Naive thymus-derived CD8-positive, alpha-beta T cell (primary cell): Measurements from ENCODE around the gene CD300LD. TPM values are rescaled to one million over a fixed set of nuclear protein-coding genes. Genes with fewer than 3 reads are reported as not detected.
A peak's percentile ranks its signal among the peaks of the same experiment; 100 is the strongest.
"Not testable (repeated sequence)": the region's sequence is repeated elsewhere in the genome, so short reads cannot be mapped to it uniquely, and the experiment has no call there.

Experiments
- ATAC-seq, 2 donors: fragments of 150-1000 bp; cut with Tn5 transposase in 1 of 2; sonication (Bioruptor Pico), chemical (Tn5 transposase) in 1 of 2; 1 replicate in 1 of 2; 2 replicates in 1 of 2; pipeline ENCODE4 v1.10.0; 2021; ENCODE audit warnings: mild to moderate bottlenecking in 2 of 2, moderate library complexity in 2 of 2
- POLR2A ChIA-PET: fragments of 350-600 bp; sonication (Branson Sonifier 250); formaldehyde crosslinking; loops from one replicate; lab custom pipeline; 2021; ENCODE audit warnings: antibody characterized with exemption; lab: Charles Lee
- DNase-seq, 10 donors: peaks; one replicate each; pipeline versions ENCODE4 v3.0.0 to v3.0.0-alpha.2; 2020 to 2022
- H3K27ac Mint-ChIP-seq, 10 donors: one replicate each; pipeline ENCODE4 v1.8.0; 2020 to 2022; ENCODE audit warnings: mild to moderate bottlenecking in 10 of 10, mixed read lengths in 10 of 10, moderate library complexity in 4 of 10, inconsistent platforms in 1 of 10
- H3K27me3 Mint-ChIP-seq, 5 donors: one replicate each; pipeline ENCODE4 v1.8.0; 2021 to 2022; ENCODE audit warnings: mixed read lengths in 5 of 5
- H3K36me3 Mint-ChIP-seq, 3 donors: one replicate each; pipeline ENCODE4 v1.8.0; 2020 to 2022; ENCODE audit warnings: mixed read lengths in 3 of 3, mild to moderate bottlenecking in 2 of 3, inconsistent platforms in 1 of 3
- H3K4me1 Mint-ChIP-seq, 4 donors: one replicate each; pipeline ENCODE4 v1.8.0; 2021 to 2022; ENCODE audit warnings: mixed read lengths in 4 of 4
- H3K4me3 Mint-ChIP-seq, 10 donors: one replicate each; pipeline ENCODE4 v1.8.0; 2020 to 2022; ENCODE audit warnings: mild to moderate bottlenecking in 10 of 10, mixed read lengths in 10 of 10, moderate library complexity in 6 of 10, inconsistent platforms in 1 of 10
- H3K9me3 Mint-ChIP-seq, 9 donors: one replicate each; pipeline ENCODE4 v1.8.0; 2020 to 2022; ENCODE audit warnings: mixed read lengths in 9 of 9, mild to moderate bottlenecking in 3 of 9, inconsistent platforms in 1 of 9, moderate library complexity in 1 of 9
- polyA plus RNA-seq, 3 donors: library from polyadenylated mRNA; unstranded; fragments of 300-500 nt; fragmentation: Illumina TruSeq; gene quantifications; one replicate each; pipeline ENCODE4 v1.2.3, GENCODE V29; 2021
- total RNA-seq, 8 experiments: library from RNA in 2 of 8; stranded (reverse) in 2 of 8; gene quantifications; one replicate each; pipeline ENCODE4 v1.2.3 and lab custom pipeline; 2021 to 2026

The CD300LD gene
- total RNA-seq: not detected
- polyA plus RNA-seq: not detected
- total RNA-seq (lab: John Stamatoyannopoulos, UW): 0 to 0.06 (median 0) reads per million in 6 experiments

GRCh38 chr17:74592087-74592990, at the start of gene CD300LD:
CD300LD (minus strand) TSS chr17:74592283; CDS start chr17:74592202, 81 bp downstream.
- H3K4me1 Mint-ChIP-seq: peaks cover 6 to 18% (median 16%) of the 10 kb centered on the region in 4 donors
- ATAC-seq (peak in 1 of 2 donors; percentile 64), DNase-seq (peak in 3 of 10 donors; percentile 2 to 36 (median 23))
- POLR2A ChIA-PET: interaction anchor here (0.5 kb wide), 1 partner anchor 147 kb away, joined by 4 read pairs; no protein-coding TSS in a partner anchor
- peaks cover 0 to 16% (median 1%) of the 10 kb centered on the region in 5 donors for H3K27me3 Mint-ChIP-seq
- H3K4me3 Mint-ChIP-seq: peak within 1 kb of the TSS in 8 of 10 donors; percentile 6 to 70 (median 46)
- peak within 1 kb of the TSS in 8 of 10 donors; percentile 0 to 83 (median 30) for H3K27ac Mint-ChIP-seq
- H3K9me3 Mint-ChIP-seq: peaks cover 0 to 4% (median 0%) of the 10 kb centered on the region in 9 donors
- peaks cover 0 to 1% (median 0%) of the 10 kb centered on the region in 3 donors for H3K36me3 Mint-ChIP-seq

GRCh38 chr17:74641224-74641957, 49.3 kb upstream of the CD300LD start:
- no peaks in the 10 kb centered on the region for H3K36me3 Mint-ChIP-seq
- POLR2A ChIA-PET: no interaction called here
- no peak for ATAC-seq
- peak overlapping the region in 2 of 10 donors; percentile 53 to 66 for H3K4me3 Mint-ChIP-seq
- peaks cover 11 to 43% (median 30%) of the 10 kb centered on the region in 5 donors for H3K27me3 Mint-ChIP-seq
- H3K27ac Mint-ChIP-seq: peak overlapping the region in 1 of 10 donors; percentile 58
- DNase-seq: no peak
- no peaks in the 10 kb centered on the region for H3K9me3 Mint-ChIP-seq
- H3K4me1 Mint-ChIP-seq: peaks cover 2 to 69% (median 11%) of the 10 kb centered on the region in 4 donors

GRCh38 chr17:74639704-74640151, 47.6 kb upstream of the CD300LD start:
- H3K4me1 Mint-ChIP-seq: peaks cover 2 to 70% (median 11%) of the 10 kb centered on the region in 4 donors
- H3K27me3 Mint-ChIP-seq: peaks cover 9 to 37% (median 31%) of the 10 kb centered on the region in 5 donors
- ATAC-seq (no peak), DNase-seq (no peak)
- H3K36me3 Mint-ChIP-seq: no peaks in the 10 kb centered on the region
- POLR2A ChIA-PET: no interaction called here
- peak overlapping the region in 1 of 10 donors; percentile 30 for H3K4me3 Mint-ChIP-seq
- H3K9me3 Mint-ChIP-seq: no peaks in the 10 kb centered on the region
- peak overlapping the region in 1 of 10 donors; percentile 27 for H3K27ac Mint-ChIP-seq

- H3K4me3 Mint-ChIP-seq: no peak overlapping the region
- H3K27me3 Mint-ChIP-seq: peaks cover 5 to 31% (median 25%) of the 10 kb centered on the region in 5 donors
- no peaks in the 10 kb centered on the region for H3K9me3 Mint-ChIP-seq
- POLR2A ChIA-PET: no interaction called here
- no peak for ATAC-seq
- H3K4me1 Mint-ChIP-seq: peaks cover 2 to 68% (median 11%) of the 10 kb centered on the region in 4 donors
- H3K27ac Mint-ChIP-seq: peak overlapping the region in 1 of 10 donors; percentile 48
- DNase-seq: no peak
- H3K36me3 Mint-ChIP-seq: peaks cover 0 to 2% (median 0%) of the 10 kb centered on the region in 3 donors
Observed at GRCh38 chr17:74637926-74638325, 45.8 kb upstream of the CD300LD start.

GRCh38 chr17:74637265-74637664, 45.2 kb upstream of the CD300LD start:
- ATAC-seq (no peak), DNase-seq (no peak)
- Mint-ChIP-seq H3K36me3 (peaks cover 0 to 2% (median 0%) of the 10 kb centered on the region in 3 donors), H3K4me1 (peaks cover 4 to 64% (median 12%) of the 10 kb centered on the region in 4 donors), H3K9me3 (no peaks in the 10 kb centered on the region), H3K27ac (peak overlapping the region in 1 of 10 donors; percentile 56), H3K27me3 (peaks cover 3 to 30% (median 23%) of the 10 kb centered on the region in 5 donors), H3K4me3 (no peak overlapping the region)
- POLR2A ChIA-PET: no interaction called here

DNA sequence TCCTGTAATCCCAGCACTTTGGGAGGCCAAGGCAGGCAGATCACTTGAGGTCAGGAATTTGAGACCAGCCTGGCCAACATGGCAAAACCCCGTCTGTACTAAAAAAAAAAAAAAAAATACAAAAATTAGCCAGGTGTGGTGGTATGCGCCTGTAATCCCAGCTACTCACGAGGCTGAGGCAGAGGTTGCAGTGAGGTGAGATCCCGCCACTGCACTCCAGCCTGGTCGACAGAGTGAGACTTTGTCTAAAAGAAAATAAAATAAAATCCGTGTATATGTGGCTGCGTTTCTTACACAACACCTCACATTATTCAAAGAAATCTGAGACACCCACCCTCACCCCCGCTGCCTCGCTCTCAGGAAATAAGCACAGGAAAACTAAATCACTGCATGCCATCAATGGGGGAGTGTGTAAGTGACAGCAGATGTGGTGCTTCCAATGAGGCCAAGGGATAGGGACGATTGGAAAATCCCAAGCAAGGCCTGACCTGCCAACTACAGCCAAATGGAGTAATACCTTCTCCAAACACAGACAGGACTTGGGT, 44.5 kb upstream of the CD300LD start:
- ATAC-seq, H3K9me3 Mint-ChIP-seq, H3K36me3 Mint-ChIP-seq, POLR2A ChIA-PET, H3K4me3 Mint-ChIP-seq, H3K27ac Mint-ChIP-seq, DNase-seq: not testable (repeated sequence)
- Mint-ChIP-seq H3K4me1 (peaks cover 9 to 63% (median 18%) of the 10 kb centered on the region in 4 donors), H3K27me3 (peaks cover 3 to 23% (median 18%) of the 10 kb centered on the region in 5 donors)

DNA sequence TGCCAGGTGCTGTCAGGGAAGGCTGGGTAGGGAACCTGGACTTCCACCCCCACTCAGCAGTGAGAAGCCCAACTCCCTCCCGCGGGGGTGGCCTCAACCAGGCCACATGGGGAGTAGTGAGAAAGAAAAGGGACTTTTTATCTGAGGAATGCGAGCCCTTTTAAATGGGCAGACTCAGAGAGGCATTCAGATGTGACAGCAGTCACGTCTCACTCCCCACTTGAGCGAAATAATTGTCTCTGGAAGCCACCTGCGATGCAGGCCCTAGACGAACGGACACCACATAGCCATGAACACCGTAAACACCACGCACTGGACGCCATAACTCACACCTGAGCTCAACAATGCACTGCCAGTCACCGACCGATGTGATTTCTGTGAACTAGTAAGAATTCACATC, 43.3 kb upstream of the CD300LD start:
- Mint-ChIP-seq H3K4me3 (no peak overlapping the region), H3K27me3 (peaks cover 3 to 21% (median 13%) of the 10 kb centered on the region in 5 donors), H3K4me1 (peaks cover 9 to 53% (median 19%) of the 10 kb centered on the region in 4 donors), H3K36me3 (peaks cover 0 to 2% (median 0%) of the 10 kb centered on the region in 3 donors), H3K9me3 (no peaks in the 10 kb centered on the region), H3K27ac (no peak overlapping the region)
- ATAC-seq (no peak), DNase-seq (no peak)
- POLR2A ChIA-PET: interaction anchor here (0.7 kb wide), 1 partner anchor 17 kb away, joined by 3 read pairs; no protein-coding TSS in a partner anchor

GRCh38 chr17:74633326-74633725, 41.2 kb upstream of the CD300LD start:
- H3K9me3 Mint-ChIP-seq: peaks cover 0 to 3% (median 0%) of the 10 kb centered on the region in 9 donors
- POLR2A ChIA-PET: no interaction called here
- peaks cover 7 to 34% (median 19%) of the 10 kb centered on the region in 5 donors for H3K27me3 Mint-ChIP-seq
- peaks cover 0 to 2% (median 0%) of the 10 kb centered on the region in 3 donors for H3K36me3 Mint-ChIP-seq
- peaks cover 5 to 35% (median 10%) of the 10 kb centered on the region in 4 donors for H3K4me1 Mint-ChIP-seq
- H3K4me3 Mint-ChIP-seq: no peak overlapping the region
- peak overlapping the region in 1 of 10 donors; percentile 24 for H3K27ac Mint-ChIP-seq
- DNase-seq (no peak), ATAC-seq (no peak)

DNA sequence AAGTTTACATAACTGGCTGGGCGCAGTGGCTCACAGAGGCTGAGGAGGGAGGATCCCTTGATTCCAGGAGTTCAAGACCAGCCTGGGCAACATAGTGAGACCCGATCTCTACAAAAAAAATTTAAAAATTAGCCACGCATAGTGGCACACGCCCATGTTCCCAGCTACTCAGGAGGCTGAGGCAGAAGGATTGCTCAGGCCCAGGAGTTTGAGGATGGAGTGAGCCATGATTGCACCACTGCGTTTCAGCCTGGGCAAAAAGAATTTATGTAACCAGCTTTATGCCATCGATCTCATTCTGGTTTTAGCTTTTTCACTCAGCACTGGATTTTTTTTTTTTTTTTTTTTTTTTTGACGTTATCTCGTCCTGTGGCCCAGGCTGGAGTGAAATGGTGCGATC, 40.5 kb upstream of the CD300LD start:
- Mint-ChIP-seq H3K4me1 (peaks cover 5 to 28% (median 10%) of the 10 kb centered on the region in 4 donors), H3K4me3 (no peak overlapping the region), H3K9me3 (peaks cover 0 to 7% (median 0%) of the 10 kb centered on the region in 9 donors), H3K36me3 (peaks cover 0 to 2% (median 0%) of the 10 kb centered on the region in 3 donors), H3K27me3 (peaks cover 11 to 41% (median 23%) of the 10 kb centered on the region in 5 donors), H3K27ac (peak overlapping the region in 2 of 10 donors; percentile 4 to 14)
- POLR2A ChIA-PET: no interaction called here
- DNase-seq: no peak
- no peak for ATAC-seq

DNA sequence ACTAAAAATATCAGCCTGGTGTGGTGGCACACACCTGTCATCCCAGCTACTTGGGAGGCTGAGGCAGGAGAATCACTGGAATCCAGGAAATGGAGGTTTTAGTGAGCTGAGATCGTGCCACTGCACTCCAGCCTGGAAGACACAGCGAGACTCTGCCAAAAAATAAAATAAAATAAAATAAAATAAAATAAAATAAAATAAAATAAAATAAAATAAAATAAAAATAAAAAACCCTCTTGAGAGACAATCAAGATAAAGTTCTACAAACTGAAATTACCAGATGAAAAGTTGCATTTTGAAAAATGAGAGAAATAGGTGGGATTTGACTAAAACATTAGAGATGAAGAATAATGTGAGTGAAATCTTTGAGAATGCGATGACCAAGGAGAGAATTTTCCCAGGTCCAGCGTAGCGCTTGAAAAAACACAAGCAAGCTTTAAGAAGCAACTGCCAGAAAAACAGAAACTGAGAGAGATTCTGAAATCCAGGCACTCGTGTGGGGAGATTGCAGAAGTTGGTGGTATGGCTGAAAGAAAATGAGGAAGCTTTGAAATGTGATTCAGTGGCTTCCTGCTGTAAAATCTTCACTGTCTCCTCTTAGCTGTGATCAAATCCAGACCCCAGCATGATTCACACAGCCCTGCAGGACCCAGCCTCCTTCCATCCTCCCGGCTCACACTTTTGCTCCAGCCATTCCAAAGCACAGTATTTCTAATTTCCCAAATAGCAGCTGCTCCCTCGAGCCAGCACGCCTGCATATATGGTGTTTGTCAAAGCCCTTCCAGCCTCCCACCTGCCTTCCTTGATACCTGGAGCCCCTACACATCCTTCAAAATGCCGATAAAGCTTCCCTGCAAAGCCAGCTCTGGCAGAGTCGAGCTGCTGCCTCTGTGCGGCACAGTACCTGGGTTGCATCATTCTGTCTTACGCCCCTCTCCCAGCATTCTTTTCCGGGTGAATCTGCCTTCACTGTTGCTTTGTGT, 39.7 kb upstream of the CD300LD start:
- ATAC-seq (no peak), DNase-seq (no peak)
- Mint-ChIP-seq H3K36me3 (peaks cover 0 to 3% (median 2%) of the 10 kb centered on the region in 3 donors), H3K9me3 (peaks cover 0 to 7% (median 2%) of the 10 kb centered on the region in 9 donors), H3K4me1 (peaks cover 5 to 23% (median 10%) of the 10 kb centered on the region in 4 donors), H3K4me3 (peak overlapping the region in 1 of 10 donors; percentile 38), H3K27me3 (peaks cover 15 to 45% (median 26%) of the 10 kb centered on the region in 5 donors), H3K27ac (peak overlapping the region in 2 of 10 donors; percentile 14 to 55)
- POLR2A ChIA-PET: no interaction called here

- ATAC-seq, DNase-seq, H3K27ac Mint-ChIP-seq, POLR2A ChIA-PET, H3K4me3 Mint-ChIP-seq: not testable (repeated sequence)
- Mint-ChIP-seq H3K36me3 (peaks cover 0 to 13% (median 2%) of the 10 kb centered on the region in 3 donors), H3K9me3 (peaks cover 0 to 14% (median 9%) of the 10 kb centered on the region in 9 donors), H3K4me1 (peaks cover 5 to 19% (median 10%) of the 10 kb centered on the region in 4 donors), H3K27me3 (peaks cover 18 to 41% (median 29%) of the 10 kb centered on the region in 5 donors)
Observed at GRCh38 chr17:74630251-74630650, 38.2 kb upstream of the CD300LD start.
